IPS-20b (cell line): ENCODE data around the gene PHC1.
"Not testable (repeated sequence)": the region's sequence is repeated elsewhere in the genome, so short reads cannot be mapped to it uniquely, and the experiment has no call there.

Experiments used
- H3K27ac ChIP-seq: one replicate; pipeline ENCODE4 v1.5.1; 2013; ENCODE audit warnings: low read length
- H3K27me3 ChIP-seq: 2 replicates; pipeline ENCODE4 v1.6.1; 2013; ENCODE audit warnings: mild to moderate bottlenecking, low read length, inconsistent platforms; ENCODE audit not compliant: insufficient read depth
- H3K36me3 ChIP-seq: 2 replicates; pipeline ENCODE4 v1.6.1; 2013; ENCODE audit warnings: low read depth, mild to moderate bottlenecking, inconsistent platforms, low read length, moderate library complexity; ENCODE audit not compliant: insufficient read depth
- H3K4me1 ChIP-seq: 2 replicates; pipeline ENCODE4 v1.6.1; 2013; ENCODE audit warnings: mild to moderate bottlenecking, control low read depth, inconsistent platforms, low read length, moderate library complexity; ENCODE audit not compliant: insufficient read depth
- H3K4me3 ChIP-seq: 2 replicates; pipeline ENCODE4 v1.5.1; 2013; ENCODE audit warnings: mild to moderate bottlenecking, low read length, inconsistent platforms
- H3K9ac ChIP-seq: 2 replicates; pipeline ENCODE4 v1.6.1; 2013; ENCODE audit warnings: low read depth, mild to moderate bottlenecking, inconsistent platforms, low read length, moderate library complexity
- H3K9me3 ChIP-seq: 2 replicates; pipeline ENCODE4 v1.6.1; 2013; ENCODE audit warnings: mild to moderate bottlenecking, low read depth, low read length, inconsistent platforms; ENCODE audit not compliant: insufficient read depth

Gene PHC1

GRCh38 chr12:8911606-8912268, 2.6 kb upstream of the PHC1 start:
- no peaks in the 10 kb centered on the region for H3K9me3 ChIP-seq
- H3K27ac ChIP-seq: peak overlapping the region; percentile 97
- H3K36me3 ChIP-seq: peaks cover 15% of the 10 kb centered on the region; the same call in 1 of the 2 replicates
- H3K4me3 ChIP-seq: peak overlapping the region; percentile 81
- peaks cover 44% of the 10 kb centered on the region for H3K4me1 ChIP-seq
- H3K9ac ChIP-seq: peak overlapping the region; percentile 95
- H3K27me3 ChIP-seq: no peaks in the 10 kb centered on the region

DNA sequence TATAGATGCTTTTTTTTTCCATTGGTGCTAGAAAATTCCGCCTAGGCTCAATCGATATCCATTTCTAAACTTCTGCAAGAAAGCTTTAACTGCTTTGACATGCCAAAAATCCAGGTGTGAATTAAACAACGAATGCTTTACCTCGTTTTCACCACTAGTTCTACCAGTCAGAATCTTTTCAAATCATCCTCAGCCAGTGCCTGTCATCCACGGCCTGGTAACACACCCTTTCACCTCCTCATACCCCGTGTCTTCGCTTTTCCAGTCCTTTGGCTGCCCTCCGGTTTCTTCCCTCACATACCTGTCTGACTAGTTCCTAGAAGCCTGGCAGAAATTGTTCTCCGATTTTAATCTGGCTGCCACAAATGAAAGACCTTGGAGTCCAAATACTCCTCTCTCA, 1.4 kb upstream of the PHC1 start:
- peak overlapping the region; percentile 81 for H3K4me3 ChIP-seq
- H3K36me3 ChIP-seq: peaks cover 26% of the 10 kb centered on the region
- H3K9me3 ChIP-seq: no peaks in the 10 kb centered on the region
- peak overlapping the region; percentile 95 for H3K9ac ChIP-seq
- H3K27me3 ChIP-seq: no peaks in the 10 kb centered on the region
- H3K27ac ChIP-seq: peak overlapping the region; percentile 97
- peaks cover 35% of the 10 kb centered on the region for H3K4me1 ChIP-seq

GRCh38 chr12:8913702-8914032, 642 bp upstream of the PHC1 start:
- Histone ChIP-seq H3K27ac (peak overlapping the region; percentile 97), H3K4me3 (peak overlapping the region; percentile 81), H3K4me1 (peaks cover 35% of the 10 kb centered on the region), H3K27me3 (no peaks in the 10 kb centered on the region), H3K9ac (peak overlapping the region; percentile 95), H3K9me3 (no peaks in the 10 kb centered on the region), H3K36me3 (peaks cover 34% of the 10 kb centered on the region)

DNA sequence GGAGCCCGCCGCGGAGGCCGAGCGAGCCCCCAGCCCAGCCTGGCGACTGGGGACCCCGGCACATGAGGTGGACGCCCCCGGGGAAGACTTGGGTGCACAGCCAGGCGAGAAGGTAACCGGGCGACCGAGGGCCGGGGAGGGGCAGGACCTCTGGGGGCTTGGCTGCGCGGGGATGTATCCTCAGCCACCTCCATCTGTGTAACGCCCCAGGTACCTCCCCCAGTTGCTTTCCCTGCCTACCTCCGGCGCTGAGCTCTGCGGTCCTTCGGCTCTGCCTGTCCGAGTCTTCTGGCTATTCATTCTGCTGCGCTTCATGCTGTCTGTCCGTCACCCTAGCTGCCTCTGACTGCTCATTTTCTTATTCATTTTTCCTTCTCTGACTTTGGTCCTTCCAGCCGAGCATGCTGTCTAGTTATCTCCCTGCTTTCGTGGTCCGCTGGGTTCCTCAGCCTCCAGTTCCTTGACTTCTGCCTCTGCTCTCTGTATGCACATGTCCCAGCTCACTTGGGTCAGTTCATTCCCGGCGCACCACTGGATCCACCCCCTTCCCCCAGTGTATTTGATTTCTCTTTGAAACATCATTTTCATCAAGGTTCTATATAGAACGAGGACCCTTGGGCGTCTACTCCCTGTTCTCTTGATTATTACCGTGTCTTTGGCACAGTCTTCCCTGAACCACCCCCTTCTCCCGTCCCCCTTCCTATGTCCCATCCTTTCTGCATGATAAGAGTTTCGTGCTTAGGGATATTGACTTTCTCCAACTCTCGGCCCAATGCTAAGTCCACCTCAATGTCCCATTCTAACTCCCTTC, 612 bp downstream of the PHC1 start:
- peak overlapping the region; percentile 73 for H3K27ac ChIP-seq
- no peaks in the 10 kb centered on the region for H3K27me3 ChIP-seq
- H3K36me3 ChIP-seq: peaks cover 46% of the 10 kb centered on the region
- H3K9me3 ChIP-seq: no peaks in the 10 kb centered on the region
- H3K4me3 ChIP-seq: peak overlapping the region; percentile 96
- peak overlapping the region; percentile 95 for H3K9ac ChIP-seq
- peaks cover 33% of the 10 kb centered on the region for H3K4me1 ChIP-seq

DNA sequence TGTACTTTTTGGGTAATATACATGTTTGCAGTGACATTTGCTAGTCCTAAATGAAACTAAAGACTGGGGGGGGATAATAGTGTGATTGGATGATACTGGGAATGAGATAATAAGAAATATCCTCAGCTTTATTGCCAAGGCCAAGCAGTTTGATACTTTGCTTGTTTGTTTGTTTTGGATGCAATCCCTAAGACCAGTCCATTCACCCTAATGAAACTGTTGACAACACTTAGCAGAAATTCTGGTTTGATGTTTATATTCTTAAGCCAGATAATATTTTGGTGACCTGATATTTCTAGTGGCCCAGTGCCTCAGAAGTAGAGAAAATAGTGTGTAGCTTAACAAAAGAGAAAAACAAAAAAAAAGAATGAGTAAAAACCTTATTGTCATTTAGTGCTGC, 1.8 kb downstream of the PHC1 start:
- Histone ChIP-seq H3K9me3 (no peaks in the 10 kb centered on the region), H3K4me1 (peaks cover 21% of the 10 kb centered on the region), H3K36me3 (peaks cover 58% of the 10 kb centered on the region), H3K4me3 (peak overlapping the region; percentile 96), H3K27ac (peak overlapping the region; percentile 73), H3K27me3 (no peaks in the 10 kb centered on the region), H3K9ac (peak overlapping the region; percentile 95)

- Histone ChIP-seq H3K27me3 (no peaks in the 10 kb centered on the region), H3K36me3 (peaks cover 67% of the 10 kb centered on the region), H3K27ac (peak overlapping the region; percentile 2), H3K9me3 (no peaks in the 10 kb centered on the region), H3K4me3 (peak overlapping the region; percentile 96), H3K4me1 (peaks cover 15% of the 10 kb centered on the region), H3K9ac (peak overlapping the region; percentile 95; the same call in 1 of the 2 replicates)
These were observed 2.7 kb downstream of the PHC1 start for GRCh38 chr12:8917031-8917430.

DNA sequence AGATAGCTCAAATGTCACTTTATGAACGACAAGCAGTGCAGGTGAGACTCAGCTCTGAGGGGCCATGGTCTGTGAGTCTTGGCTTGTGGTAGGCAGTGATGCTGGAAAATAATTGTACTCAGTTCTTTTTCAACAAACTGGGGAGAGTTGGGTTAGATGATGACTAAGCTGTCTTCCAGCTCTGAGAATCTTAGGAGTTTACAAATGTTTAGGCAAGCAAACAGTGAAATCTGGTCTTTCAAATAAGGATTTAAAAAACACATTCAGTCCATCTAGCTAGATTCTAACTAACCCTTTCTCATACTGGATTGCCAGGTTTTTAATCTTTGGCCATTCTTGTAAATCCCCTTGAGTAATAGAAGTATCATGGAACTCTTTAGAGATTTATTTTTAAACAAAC, 3.4 kb downstream of the PHC1 start:
- H3K36me3 ChIP-seq: peaks cover 74% of the 10 kb centered on the region

DNA sequence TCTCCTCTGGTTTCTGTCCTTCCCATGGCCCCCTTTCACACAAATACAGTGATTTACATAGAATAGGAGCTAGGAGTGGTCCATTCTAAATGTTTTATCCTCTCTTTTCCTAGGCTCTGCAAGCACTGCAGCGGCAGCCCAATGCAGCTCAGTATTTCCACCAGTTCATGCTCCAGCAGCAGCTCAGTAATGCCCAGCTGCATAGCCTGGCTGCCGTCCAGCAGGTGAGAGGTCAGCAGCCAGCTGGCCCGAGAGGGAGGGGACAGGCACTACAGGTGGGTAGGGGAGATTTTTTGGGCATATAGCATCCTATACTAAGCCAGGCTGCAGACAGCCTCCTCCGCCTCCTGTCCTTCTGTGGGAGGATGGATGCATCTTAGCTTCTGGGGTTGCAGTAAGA, 5.3 kb downstream of the PHC1 start:
- H3K36me3 ChIP-seq: peaks cover 93% of the 10 kb centered on the region
- H3K9me3 ChIP-seq, H3K9ac ChIP-seq, H3K4me1 ChIP-seq, H3K4me3 ChIP-seq, H3K27me3 ChIP-seq, H3K27ac ChIP-seq: not testable (repeated sequence)

More for the DNA sequence above, 3.4 kb downstream of the PHC1 start:
- no peaks in the 10 kb centered on the region for H3K9me3 ChIP-seq
- H3K4me1 ChIP-seq: peaks cover 8% of the 10 kb centered on the region
- H3K9ac ChIP-seq: peak overlapping the region; percentile 95; the same call in 1 of the 2 replicates
- H3K27ac ChIP-seq: no peak overlapping the region
- H3K27me3 ChIP-seq: no peaks in the 10 kb centered on the region
- peak overlapping the region; percentile 96; the same call in 1 of the 2 replicates for H3K4me3 ChIP-seq

DNA sequence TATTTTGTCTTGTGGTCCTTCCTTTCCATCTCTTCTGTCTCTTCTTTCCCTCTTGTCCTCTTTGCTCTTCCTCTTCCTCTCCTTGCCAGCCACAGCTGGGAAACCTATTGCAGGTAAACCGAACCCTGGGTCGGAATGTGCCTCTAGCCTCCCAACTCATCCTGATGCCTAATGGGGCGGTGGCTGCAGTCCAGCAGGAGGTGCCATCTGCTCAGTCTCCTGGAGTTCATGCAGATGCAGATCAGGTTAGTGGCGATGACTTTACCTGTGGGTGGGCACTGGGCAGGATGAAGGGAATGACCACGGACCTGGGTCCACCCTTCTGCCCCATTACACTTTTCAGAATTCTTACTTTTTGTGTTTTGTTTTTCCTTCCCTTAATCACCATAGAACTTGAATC, 8.2 kb downstream of the PHC1 start:
- H3K36me3 ChIP-seq: peaks cover 97% of the 10 kb centered on the region
- H3K27ac ChIP-seq: no peak overlapping the region
- H3K4me3 ChIP-seq: no peak overlapping the region
- H3K4me1 ChIP-seq: no peaks in the 10 kb centered on the region; the same call in 1 of the 2 replicates
- H3K9ac ChIP-seq: no peak overlapping the region
- no peaks in the 10 kb centered on the region for H3K27me3 ChIP-seq
- no peaks in the 10 kb centered on the region for H3K9me3 ChIP-seq

DNA sequence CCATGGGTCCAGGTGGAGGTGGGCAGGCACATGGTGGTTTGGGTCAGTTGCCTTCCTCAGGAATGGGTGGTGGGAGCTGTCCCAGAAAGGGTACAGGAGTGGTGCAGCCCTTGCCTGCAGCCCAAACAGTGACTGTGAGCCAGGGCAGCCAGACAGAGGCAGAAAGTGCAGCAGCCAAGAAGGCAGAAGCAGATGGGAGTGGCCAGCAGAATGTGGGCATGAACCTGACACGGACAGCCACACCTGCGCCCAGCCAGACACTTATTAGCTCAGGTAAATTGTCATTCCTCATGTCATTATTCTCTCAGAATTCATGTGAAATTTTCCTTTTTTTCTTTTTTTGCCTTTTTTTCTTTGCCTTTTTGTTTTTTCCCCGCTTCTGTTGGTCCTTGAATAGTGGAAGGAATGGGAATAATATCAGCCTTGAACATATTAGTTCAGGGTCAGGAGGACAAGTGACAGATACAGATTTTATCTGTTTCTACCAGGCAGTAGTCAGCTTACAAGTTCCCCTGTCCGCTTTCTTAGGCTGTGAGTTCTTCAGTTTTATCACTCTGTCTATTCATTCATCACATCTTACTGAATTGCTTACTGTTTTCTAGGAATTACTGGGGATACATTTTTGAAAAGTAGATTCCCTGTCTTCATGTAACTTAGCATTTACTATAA, 16.5 kb downstream of the PHC1 start:
- not testable (repeated sequence) for H3K27me3 ChIP-seq, H3K27ac ChIP-seq, H3K4me1 ChIP-seq, H3K4me3 ChIP-seq, H3K9ac ChIP-seq, H3K9me3 ChIP-seq
- peaks cover 92% of the 10 kb centered on the region for H3K36me3 ChIP-seq

DNA sequence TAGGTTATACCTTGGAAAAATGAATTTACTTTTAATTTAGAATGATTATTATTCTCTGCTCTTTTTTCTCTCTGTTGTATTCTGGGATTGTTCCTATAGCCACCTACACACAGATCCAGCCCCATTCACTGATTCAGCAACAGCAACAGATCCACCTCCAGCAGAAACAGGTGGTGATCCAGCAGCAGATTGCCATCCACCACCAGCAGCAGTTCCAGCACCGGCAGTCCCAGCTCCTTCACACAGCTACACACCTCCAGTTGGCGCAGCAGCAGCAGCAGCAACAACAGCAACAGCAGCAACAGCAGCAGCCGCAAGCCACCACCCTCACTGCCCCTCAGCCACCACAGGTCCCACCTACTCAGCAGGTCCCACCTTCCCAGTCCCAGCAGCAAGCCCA, 18.2 kb downstream of the PHC1 start:
- not testable (repeated sequence) for H3K9ac ChIP-seq, H3K4me1 ChIP-seq, H3K4me3 ChIP-seq, H3K27ac ChIP-seq, H3K27me3 ChIP-seq, H3K9me3 ChIP-seq
- peaks cover 95% of the 10 kb centered on the region for H3K36me3 ChIP-seq
